Uterus (tissue), 2 donors: Measurements from ENCODE around the gene SHH.

Experiments
- POLR2A ChIP-seq, 2 donors: fragments of 450-650 bp; IDR thresholded peaks; one replicate each; pipeline ENCODE4 v1.6.1; 2016; ENCODE audit warnings: antibody characterized with exemption in 2 of 2, mild to moderate bottlenecking in 1 of 2, moderate library complexity in 1 of 2
- TF ChIP-seq, protein P1 (sequence below), 4 experiments: fragments of 200-600 bp in 2 of 4; fragments of 450-650 bp in 2 of 4; sonication (generic) in 2 of 4; IDR thresholded peaks; one replicate each; pipeline ENCODE4 v1.5.1; 2016 to 2019; ENCODE audit warnings: antibody characterized with exemption in 4 of 4, mild to moderate bottlenecking in 2 of 4, moderate library complexity in 1 of 4

DNA sequence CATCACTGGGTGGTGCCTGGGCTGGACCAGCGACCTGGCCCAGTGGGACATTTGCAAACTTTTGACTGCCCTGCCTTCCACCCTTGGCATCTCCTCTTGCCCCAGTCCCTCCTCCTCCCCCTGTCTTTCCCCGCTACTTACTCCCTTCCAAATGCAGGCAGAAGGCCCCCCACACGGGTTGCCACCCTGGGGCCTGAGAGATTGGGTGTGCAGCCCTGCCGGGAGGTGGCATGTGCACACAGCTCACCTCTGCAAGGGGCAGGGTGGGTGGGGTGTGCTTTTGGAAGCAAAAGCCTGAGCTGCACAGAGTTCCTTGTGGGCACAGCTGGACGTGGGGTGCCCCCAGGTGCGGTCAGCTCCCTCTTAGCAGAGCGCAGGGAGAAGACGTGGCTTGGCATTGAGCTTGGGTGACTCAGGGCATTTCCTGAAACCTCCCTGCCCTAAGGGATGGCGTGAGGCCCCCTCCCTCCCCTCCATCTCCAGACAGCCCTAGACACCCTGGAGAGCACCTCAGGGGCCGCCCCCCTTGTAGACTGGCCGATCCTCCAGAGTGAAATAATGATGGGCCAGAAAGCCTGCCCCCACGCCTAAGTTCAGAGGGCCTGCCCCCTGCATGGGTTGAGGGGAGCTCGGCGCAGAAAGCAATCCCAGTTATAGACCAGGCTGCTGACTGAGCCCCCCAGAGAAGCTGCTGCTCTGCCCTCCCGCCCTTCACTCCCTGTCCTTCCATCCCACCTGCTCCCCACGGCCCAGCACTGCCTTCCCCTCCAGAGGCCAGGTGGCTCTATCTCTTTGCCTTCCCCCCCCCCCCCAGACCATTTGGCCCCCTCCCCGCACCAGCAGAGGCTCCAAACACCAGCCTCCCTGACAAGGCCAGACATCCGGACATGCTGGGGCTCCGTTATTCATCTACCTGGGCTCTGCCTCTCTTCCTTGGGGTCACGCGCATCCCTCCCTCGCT lies 2.3 kb upstream of the SHH start:
- TF ChIP-seq, protein P1, sequence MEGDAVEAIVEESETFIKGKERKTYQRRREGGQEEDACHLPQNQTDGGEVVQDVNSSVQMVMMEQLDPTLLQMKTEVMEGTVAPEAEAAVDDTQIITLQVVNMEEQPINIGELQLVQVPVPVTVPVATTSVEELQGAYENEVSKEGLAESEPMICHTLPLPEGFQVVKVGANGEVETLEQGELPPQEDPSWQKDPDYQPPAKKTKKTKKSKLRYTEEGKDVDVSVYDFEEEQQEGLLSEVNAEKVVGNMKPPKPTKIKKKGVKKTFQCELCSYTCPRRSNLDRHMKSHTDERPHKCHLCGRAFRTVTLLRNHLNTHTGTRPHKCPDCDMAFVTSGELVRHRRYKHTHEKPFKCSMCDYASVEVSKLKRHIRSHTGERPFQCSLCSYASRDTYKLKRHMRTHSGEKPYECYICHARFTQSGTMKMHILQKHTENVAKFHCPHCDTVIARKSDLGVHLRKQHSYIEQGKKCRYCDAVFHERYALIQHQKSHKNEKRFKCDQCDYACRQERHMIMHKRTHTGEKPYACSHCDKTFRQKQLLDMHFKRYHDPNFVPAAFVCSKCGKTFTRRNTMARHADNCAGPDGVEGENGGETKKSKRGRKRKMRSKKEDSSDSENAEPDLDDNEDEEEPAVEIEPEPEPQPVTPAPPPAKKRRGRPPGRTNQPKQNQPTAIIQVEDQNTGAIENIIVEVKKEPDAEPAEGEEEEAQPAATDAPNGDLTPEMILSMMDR (IDR thresholded peaks at IDR 0.05), result no peak
- TF ChIP-seq POLR2A (IDR thresholded peaks at IDR 0.05), result no peak
